Measurements from ENCODE around the gene CNTN5. TPM values are rescaled to one million over a fixed set of nuclear protein-coding genes. Genes with fewer than 3 reads are reported as not detected.

Gene CNTN5
- total RNA-seq, 1 experiment from 2014 or later, result not detected

DNA sequence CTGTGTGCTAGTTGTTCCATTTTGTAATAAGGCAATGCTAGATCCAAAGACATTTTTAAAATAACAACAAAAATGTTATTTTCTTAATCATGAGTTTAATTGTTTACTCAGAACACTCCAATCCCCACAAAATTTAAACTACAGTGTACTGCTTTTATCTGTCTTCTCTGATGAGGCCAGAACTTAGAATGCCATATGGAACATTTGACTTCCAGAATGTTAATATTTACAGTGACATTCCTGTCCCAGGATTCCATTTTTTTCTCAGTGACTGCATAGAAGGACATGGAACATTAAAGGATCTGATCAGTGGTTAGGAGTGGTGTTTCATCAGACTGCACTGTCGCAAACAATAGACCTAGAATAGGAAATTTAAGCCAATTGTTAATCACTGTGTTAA is 1171.4 kb downstream of the CNTN5 start:
- H3K27ac Mint-ChIP-seq, result peak overlapping the region in 2 of 3 experiments; percentile 21 to 41; a peak in 1 of 7 replicates
- no peak for DNase-seq
- no peak overlapping the region for H3T11ph ChIP-seq (ENCODE audit: low read length)
- peaks cover 22 to 33% of the 10 kb centered on the region in 2 experiments for H3K4me1 Mint-ChIP-seq
- no peak overlapping the region for H2AFZ ChIP-seq (ENCODE audit: low read length)
- H3K27me3 ChIP-seq (ENCODE audit: insufficient read depth, low read length), result no peaks in the 10 kb centered on the region
- no peaks in the 10 kb centered on the region; the same call in 1 of the 2 replicates for H3K4me1 ChIP-seq (ENCODE audit: insufficient read depth, low read length)
- 0 out of 7 replicates have a peak, but pooled peaks cover 0 to 4% (median 0%) of the 10 kb centered on the region in 3 experiments for H3K36me3 Mint-ChIP-seq (ENCODE audit: insufficient read depth in 1 of 3, low read depth in 3 of 3)
- no peak overlapping the region for H2BK12ac ChIP-seq (ENCODE audit: insufficient read length, low read depth, low read length)
- H3K9me3 ChIP-seq (ENCODE audit: control insufficient read depth, low read depth, low read length), result no peaks in the 10 kb centered on the region
- H3K14ac ChIP-seq (ENCODE audit: insufficient read depth, low read length), result no peak overlapping the region
- H2AK5ac ChIP-seq (ENCODE audit: insufficient read length, low read length), result no peak overlapping the region
- H4K91ac ChIP-seq (ENCODE audit: insufficient read length, low read depth, low read length), result no peak overlapping the region
- no peaks in the 10 kb centered on the region for H3K79me1 ChIP-seq (ENCODE audit: insufficient read depth, low read depth, low read length, poor library complexity, severe bottlenecking)
- H4K5ac ChIP-seq (ENCODE audit: insufficient read length, low read depth, low read length), result no peak overlapping the region
- no peaks in the 10 kb centered on the region for H3K23me2 ChIP-seq (ENCODE audit: insufficient read length, low read depth, low read length, poor library complexity, severe bottlenecking)
- no peak overlapping the region for H3K56ac ChIP-seq (ENCODE audit: insufficient read length, low read depth, low read length)
- H3K79me2 ChIP-seq (ENCODE audit: insufficient read depth, low read length), result no peaks in the 10 kb centered on the region
- TF ChIP-seq CTCF (conservative IDR thresholded peaks at IDR 0.05), result no peak
- no peak overlapping the region for H2BK5ac ChIP-seq (ENCODE audit: insufficient read length, low read length)
- H3K18ac ChIP-seq (ENCODE audit: insufficient read length, low read depth, low read length), result no peak overlapping the region
- no peak overlapping the region for H3K4me2 ChIP-seq (ENCODE audit: insufficient read depth, insufficient read length, low read length)
- no peak overlapping the region for H3K27ac ChIP-seq (ENCODE audit: insufficient read length, low read depth, low read length)
- no peak overlapping the region for H2BK120ac ChIP-seq (ENCODE audit: low read depth, low read length, poor library complexity, severe bottlenecking)
- no peaks in the 10 kb centered on the region for H3K27me3 Mint-ChIP-seq (ENCODE audit: low read depth)
- no peak overlapping the region for H4K8ac ChIP-seq (replicated peaks; ENCODE audit: insufficient read length, low read depth, low read length)
- no peak overlapping the region for H3K4ac ChIP-seq (ENCODE audit: low read depth, low read length)
- no peaks in the 10 kb centered on the region for H4K20me1 ChIP-seq (ENCODE audit: control insufficient read depth, insufficient read depth, insufficient read length)
- H2BK20ac ChIP-seq (ENCODE audit: low read depth, low read length, poor library complexity, severe bottlenecking), result no peak overlapping the region
- no peak overlapping the region for H3K4me3 Mint-ChIP-seq
- no peaks in the 10 kb centered on the region; a peak in 1 of 5 replicates for H3K9me3 Mint-ChIP-seq
- H2BK15ac ChIP-seq (ENCODE audit: low read depth, low read length), result no peak overlapping the region
- WGBS (ENCODE audit: extremely low coverage, insufficient read length, low lambda C conversion rate), result no CpG with 5 or more reads among the region's 1 CpG
- H3K23ac ChIP-seq (ENCODE audit: insufficient read length, low read depth, low read length), result no peak overlapping the region
- no peak overlapping the region for H3K9ac ChIP-seq (ENCODE audit: extremely low read depth, insufficient read length, low read length)
